Tongue (tissue), 2 donors: ENCODE results near the gene CRELD1. TPM values are rescaled to one million over a fixed set of nuclear protein-coding genes. Genes with fewer than 3 reads are reported as not detected.
"Not testable (repeated sequence)": the region's sequence is repeated elsewhere in the genome, so short reads cannot be mapped to it uniquely, and the experiment has no call there.

Experiments used
- DNase-seq: peaks from one replicate; pipeline ENCODE4 v3.0.0-alpha.2; 2015
- total RNA-seq: library from RNA; depleted of rRNA; stranded (reverse); fragments of >200 nt; gene quantifications from one replicate; pipeline ENCODE4 v1.2.3, GENCODE V29; 2014

Gene CRELD1
- total RNA-seq: 33.2 TPM

DNA sequence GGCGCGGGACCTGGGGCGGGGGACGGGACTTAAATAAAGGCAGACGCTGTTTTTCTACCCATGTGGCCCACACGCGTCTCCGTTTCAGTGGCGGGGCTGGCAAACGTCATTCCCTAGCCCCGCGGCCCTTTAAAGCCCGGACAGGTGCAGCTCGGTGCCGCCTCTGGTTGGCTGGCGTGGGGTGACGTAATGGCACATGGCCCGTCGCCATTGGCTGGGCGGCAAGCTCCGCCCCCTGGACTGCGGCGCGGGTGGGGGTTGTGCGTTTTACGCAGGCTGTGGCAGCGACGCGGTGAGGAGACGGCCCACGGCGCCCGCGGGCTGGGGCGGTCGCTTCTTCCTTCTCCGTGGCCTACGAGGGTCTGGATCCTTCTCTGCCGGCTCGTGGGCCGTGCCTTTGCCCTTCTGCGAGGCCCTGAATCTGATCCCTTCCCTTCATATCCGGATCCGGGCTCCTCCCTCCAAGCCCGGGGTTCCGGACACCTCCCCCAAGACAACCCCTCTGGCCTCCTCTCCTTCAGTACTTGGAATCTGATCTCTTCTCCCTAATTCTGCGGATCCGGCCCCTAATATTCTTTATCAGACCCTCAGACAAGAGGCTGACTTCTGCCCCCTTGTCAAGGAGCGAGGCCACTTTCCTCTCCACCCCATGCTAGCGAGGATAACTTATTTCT is at the start of gene CRELD1:
Gene CRELD1, plus strand, starts transcription at position 274 of the 674 bp plus-strand sequence. CDS start 605 bp downstream, outside the sequence.
- DNase-seq: peak; percentile 96

DNA sequence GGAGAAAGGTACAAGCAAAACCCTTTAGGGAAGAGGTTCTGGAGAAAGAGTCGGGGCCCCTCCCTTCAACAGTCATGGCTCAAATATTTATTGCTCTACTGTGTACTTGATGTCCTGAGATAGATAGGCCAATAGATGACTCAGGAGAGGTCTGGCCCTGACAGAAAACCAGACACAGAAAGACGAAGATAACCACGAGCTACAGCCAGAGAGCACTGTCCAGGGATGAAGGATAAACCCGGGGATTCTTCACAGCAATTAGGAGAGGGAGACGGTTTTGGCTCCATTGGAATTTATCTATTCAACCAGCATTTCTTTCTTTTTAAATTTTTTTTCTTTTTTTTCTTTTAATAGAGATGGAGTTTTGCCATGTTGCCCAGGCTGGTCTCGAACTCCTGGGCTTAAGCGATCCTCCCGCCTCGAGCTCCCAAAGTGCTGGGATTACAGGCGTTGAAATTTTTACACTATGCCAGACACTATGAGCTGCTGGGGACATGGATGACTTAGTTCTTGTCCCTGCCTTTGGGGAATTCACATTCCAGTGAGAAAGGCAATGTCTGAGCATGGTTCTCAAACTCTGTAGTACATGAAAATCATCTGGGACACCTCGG is 49.0 kb upstream of the CRELD1 start:
- DNase-seq: no peak

- no peak for DNase-seq
These were observed 47.3 kb upstream of the CRELD1 start for GRCh38 chr3:9886328-9886727.

GRCh38 chr3:9887480-9887879 is 46.2 kb upstream of the CRELD1 start:
- DNase-seq: no peak

DNA sequence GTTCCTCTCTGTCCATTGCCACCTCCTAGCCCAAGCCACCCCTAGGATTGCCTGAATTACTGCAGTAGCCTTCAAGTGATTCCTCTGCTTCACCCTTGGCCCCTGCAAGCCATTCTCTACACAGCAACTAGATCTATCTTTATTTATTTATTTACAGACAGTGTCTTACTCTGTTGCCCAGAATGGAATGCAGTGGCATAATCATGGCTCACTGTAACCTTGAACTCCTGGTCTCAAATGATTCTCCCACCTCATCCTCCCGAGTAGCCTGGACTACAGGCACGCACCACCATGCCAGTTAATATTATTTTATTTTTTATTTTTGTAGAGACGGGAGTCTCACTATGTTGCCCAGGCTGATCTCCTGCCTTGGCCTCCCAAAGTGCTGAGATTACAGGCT is 45.1 kb upstream of the CRELD1 start:
- DNase-seq: no peak

- DNase-seq: no peak
These were observed 44.2 kb upstream of the CRELD1 start for GRCh38 chr3:9889405-9889804.

GRCh38 chr3:9890249-9891071 is 43.2 kb upstream of the CRELD1 start, which contains the start of gene JAGN1:
JAGN1 (plus strand) TSS chr3:9890610; CDS start chr3:9890723, 113 bp downstream.
- DNase-seq: peak; percentile 97

DNA sequence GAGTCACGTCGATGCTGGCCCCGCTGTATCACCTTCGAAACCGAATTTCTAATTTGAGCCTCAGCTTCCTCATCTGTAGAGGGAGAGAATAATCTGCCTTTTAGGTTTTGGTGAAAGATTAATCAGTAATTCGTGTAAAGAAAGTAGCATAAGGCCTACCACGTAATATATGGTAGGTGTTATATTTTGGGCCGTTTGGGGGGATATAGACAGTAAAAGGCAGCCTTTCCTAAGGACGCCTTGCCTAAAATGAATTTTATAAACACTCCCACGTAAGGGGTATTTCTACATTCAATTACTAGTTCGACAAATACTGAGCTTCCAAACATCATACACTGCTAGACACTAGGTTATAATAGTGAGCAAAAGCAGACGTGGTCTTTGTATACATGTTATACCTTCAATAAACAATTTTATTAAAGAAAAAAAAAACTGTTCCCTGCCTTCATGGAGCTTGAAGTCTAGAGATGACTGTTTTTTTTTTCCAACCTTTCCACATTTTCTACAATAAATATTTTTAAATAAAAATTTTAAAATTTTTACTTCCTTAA is 42.5 kb upstream of the CRELD1 start:
- DNase-seq: no peak

GRCh38 chr3:9893739-9894138 is 39.9 kb upstream of the CRELD1 start:
- DNase-seq: no peak

DNA sequence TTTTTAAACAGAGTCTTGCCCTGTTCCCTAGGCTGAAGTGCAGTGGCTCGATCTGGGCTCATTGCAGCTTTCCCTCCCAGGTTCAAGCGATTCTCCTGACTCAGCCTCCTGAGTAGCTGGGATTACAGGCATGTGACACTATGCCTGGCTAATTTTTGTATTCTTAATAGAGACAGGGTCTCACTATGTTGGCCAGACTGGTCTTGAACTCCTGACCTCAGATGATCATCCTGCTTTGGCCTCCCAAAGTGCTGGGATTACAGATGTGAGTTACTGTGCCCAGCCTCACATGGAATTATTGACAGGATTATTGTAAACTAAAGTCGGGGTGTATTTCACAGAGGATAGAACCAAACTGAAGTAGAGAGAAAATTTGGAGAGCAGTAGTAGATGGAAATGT is 37.9 kb upstream of the CRELD1 start:
- DNase-seq: not testable (repeated sequence)

- not testable (repeated sequence) for DNase-seq
These were observed 36.8 kb upstream of the CRELD1 start for GRCh38 chr3:9896755-9897407.

GRCh38 chr3:9897408-9898372 is 35.9 kb upstream of the CRELD1 start:
- peak; percentile 24 for DNase-seq

DNA sequence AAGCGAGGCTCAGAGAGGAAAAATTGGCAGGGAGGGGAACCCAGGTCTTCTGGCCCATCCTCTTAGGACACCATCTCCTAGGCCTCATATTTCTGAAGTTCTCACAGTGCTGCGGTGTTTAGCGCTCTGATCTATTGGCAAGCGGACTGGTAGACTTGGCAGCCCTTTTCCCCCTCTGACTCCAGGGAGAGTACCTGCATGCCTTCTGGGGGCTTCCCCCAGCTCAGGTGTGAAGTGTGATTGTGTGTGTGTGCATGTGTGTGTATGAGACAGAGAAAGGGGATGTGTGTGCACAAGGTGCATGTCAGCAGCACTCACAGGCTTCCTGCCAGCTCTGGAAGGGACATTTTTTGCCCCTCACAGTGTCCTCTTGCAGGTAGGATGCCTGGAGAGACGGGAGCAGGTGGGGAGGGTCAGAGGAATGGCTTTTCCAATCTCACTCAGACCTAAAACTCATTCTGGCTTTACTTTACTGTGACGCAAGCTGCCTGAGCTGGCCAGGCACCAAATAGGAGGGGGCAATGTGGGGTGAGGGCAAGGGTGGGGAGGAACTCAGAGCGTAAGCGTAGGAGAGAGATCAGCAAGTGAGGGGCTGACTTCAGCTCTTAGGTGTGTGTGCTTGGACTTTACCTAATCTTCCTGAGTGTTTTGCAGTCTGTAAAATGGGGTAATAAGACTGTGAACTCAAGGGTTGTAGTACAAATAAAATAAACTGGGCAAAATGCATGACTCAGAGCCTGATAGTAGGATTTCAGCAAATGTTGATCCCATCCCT is 35.0 kb upstream of the CRELD1 start:
- DNase-seq: no peak

GRCh38 chr3:9899289-9899791 is 34.3 kb upstream of the CRELD1 start:
- DNase-seq: no peak

GRCh38 chr3:9900965-9901415 is 32.6 kb upstream of the CRELD1 start:
- DNase-seq: not testable (repeated sequence)

DNA sequence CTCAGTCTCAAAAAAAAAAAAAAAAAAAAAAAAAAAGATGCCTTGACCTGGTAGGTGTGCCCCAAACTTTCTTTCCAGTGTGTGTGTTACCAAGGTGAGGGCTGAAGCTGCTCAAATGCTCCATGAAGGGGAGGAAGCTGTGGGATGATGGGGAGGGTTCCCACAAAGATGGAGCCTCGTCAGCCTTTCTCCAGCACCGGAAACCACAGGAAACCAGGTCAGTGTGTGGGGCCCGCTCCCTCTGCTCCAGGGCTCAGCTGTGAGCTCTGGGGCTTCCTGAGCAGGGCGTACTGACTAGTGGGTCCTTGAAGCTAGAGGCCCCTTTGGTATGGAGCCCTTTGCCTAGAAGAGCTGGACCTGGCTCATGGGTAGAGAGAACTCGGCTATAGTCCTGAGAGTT is 31.7 kb upstream of the CRELD1 start:
- DNase-seq: no peak

- DNase-seq: peak; percentile 33
These were observed 31.0 kb upstream of the CRELD1 start, which contains the start of gene IL17RE for GRCh38 chr3:9902372-9903237. IL17RE (plus strand) TSS chr3:9902848; CDS start chr3:9902933, 85 bp downstream.

DNA sequence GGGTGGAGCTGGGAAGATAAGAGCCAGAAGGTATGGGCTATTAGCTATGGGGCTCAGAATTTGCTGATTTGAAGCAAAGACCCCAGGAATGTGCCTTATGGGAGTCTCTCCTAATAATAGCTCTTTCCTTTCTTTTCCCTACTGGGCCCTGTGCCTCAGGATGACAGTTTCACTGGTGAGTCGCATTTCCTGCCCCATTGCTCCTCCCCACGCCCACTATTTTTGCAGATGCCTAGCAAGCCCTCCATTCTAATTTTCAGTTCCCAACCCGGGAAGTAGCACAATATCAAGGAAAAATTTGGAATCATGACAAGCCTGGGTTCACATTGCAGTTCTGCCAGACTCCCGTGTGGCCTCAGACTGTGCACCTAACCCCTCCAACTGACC is 30.4 kb upstream of the CRELD1 start:
- DNase-seq: no peak

DNA sequence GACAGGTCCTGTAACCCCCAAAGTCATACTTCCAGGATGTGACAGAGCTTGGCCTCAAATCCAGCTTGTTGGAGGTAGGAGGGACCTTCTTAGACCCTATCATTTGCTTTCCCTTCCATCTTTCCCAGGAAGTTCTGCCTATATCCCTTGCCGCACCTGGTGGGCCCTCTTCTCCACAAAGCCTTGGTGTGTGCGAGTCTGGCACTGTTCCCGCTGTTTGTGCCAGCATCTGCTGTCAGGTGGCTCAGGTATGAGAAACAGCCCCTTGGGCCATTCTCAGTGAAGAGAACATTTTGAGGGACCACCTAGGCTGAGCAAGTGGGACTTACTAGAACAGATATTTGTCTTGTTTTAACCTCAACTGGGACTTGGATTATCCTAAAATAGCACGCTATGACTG is 29.7 kb upstream of the CRELD1 start:
- DNase-seq: no peak
